ENCODE data around the gene PARD3.

DNA sequence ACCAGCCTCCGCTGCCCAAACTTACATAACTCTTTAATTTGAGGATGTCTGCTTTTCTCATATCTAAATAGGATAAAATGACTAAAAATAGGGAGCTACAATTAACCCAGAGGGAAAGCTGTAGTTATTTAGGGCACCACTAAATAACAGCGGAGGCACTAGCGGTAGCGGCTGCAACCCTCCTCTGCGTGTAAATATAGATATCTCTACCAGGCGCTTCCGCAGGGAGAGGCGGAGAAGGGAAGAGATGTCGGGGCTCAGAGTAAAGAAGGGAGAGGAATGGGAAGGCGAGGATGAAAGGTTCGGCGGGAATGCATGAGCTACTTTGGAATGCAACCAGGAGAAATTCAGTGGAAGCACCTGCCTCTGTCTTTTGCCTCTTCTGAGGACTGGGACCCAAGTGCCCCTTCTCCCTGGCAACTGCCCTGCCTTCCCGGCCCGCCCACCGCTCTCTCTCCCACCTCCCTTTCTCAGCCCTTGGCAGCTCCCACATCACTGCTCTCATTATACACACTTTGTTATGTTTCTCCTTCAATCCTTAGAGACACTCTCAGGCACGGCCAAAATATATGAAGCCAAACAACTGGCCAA is 698.3 kb downstream of the PARD3 start:
- TF ChIP-seq, protein P1, sequence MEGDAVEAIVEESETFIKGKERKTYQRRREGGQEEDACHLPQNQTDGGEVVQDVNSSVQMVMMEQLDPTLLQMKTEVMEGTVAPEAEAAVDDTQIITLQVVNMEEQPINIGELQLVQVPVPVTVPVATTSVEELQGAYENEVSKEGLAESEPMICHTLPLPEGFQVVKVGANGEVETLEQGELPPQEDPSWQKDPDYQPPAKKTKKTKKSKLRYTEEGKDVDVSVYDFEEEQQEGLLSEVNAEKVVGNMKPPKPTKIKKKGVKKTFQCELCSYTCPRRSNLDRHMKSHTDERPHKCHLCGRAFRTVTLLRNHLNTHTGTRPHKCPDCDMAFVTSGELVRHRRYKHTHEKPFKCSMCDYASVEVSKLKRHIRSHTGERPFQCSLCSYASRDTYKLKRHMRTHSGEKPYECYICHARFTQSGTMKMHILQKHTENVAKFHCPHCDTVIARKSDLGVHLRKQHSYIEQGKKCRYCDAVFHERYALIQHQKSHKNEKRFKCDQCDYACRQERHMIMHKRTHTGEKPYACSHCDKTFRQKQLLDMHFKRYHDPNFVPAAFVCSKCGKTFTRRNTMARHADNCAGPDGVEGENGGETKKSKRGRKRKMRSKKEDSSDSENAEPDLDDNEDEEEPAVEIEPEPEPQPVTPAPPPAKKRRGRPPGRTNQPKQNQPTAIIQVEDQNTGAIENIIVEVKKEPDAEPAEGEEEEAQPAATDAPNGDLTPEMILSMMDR (IDR thresholded peaks at IDR 0.05): no peak
- no peak for TF ChIP-seq POLR2A (IDR thresholded peaks at IDR 0.05)
